MG63 (cell line): ENCODE measurements around the gene TNRC18. TPM values are rescaled to one million over a fixed set of nuclear protein-coding genes. Genes with fewer than 3 reads are reported as not detected.
A peak's percentile ranks its signal among the peaks of the same experiment; 100 is the strongest.
"Not testable (repeated sequence)": the region's sequence is repeated elsewhere in the genome, so short reads cannot be mapped to it uniquely, and the experiment has no call there.

Source experiments
- DNase-seq: peaks from one replicate; pipeline ENCODE4 v3.0.0-alpha.2; 2020
- H3K27me3 ChIP-seq: fragments of 250-450 bp; sonication (Bioruptor Pico); 2 replicates; pipeline ENCODE4 v1.5.1; 2020; ENCODE audit warnings: mild to moderate bottlenecking, moderate library complexity
- H3K36me3 ChIP-seq: fragments of 250-450 bp; sonication (Bioruptor Pico); 2 replicates; pipeline ENCODE4 v1.5.1; 2020; ENCODE audit warnings: mild to moderate bottlenecking, moderate library complexity
- H3K4me3 ChIP-seq: fragments of 250-450 bp; sonication (Bioruptor Pico); 2 replicates; pipeline ENCODE4 v1.5.1; 2020; ENCODE audit warnings: mild to moderate bottlenecking, moderate library complexity
- H3K9me3 ChIP-seq: fragments of 250-450 bp; sonication (Bioruptor Pico); 2 replicates; pipeline ENCODE4 v1.5.1; 2020; ENCODE audit warnings: mild to moderate bottlenecking, moderate library complexity
- total RNA-seq: library from RNA; depleted of rRNA; stranded (reverse); fragments of >200 nt; shearing (Covaris generic); gene quantifications from 2 replicates; pipeline ENCODE4 v1.2.3, GENCODE V29; 2014; ENCODE audit warnings: low replicate concordance; rRNA removed

TNRC18 gene, protein sequence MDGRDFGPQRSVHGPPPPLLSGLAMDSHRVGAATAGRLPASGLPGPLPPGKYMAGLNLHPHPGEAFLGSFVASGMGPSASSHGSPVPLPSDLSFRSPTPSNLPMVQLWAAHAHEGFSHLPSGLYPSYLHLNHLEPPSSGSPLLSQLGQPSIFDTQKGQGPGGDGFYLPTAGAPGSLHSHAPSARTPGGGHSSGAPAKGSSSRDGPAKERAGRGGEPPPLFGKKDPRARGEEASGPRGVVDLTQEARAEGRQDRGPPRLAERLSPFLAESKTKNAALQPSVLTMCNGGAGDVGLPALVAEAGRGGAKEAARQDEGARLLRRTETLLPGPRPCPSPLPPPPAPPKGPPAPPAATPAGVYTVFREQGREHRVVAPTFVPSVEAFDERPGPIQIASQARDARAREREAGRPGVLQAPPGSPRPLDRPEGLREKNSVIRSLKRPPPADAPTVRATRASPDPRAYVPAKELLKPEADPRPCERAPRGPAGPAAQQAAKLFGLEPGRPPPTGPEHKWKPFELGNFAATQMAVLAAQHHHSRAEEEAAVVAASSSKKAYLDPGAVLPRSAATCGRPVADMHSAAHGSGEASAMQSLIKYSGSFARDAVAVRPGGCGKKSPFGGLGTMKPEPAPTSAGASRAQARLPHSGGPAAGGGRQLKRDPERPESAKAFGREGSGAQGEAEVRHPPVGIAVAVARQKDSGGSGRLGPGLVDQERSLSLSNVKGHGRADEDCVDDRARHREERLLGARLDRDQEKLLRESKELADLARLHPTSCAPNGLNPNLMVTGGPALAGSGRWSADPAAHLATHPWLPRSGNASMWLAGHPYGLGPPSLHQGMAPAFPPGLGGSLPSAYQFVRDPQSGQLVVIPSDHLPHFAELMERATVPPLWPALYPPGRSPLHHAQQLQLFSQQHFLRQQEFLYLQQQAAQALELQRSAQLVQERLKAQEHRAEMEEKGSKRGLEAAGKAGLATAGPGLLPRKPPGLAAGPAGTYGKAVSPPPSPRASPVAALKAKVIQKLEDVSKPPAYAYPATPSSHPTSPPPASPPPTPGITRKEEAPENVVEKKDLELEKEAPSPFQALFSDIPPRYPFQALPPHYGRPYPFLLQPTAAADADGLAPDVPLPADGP (N-terminal part only)
- 17.3 and 25.0 TPM in 2 replicates for total RNA-seq

DNA sequence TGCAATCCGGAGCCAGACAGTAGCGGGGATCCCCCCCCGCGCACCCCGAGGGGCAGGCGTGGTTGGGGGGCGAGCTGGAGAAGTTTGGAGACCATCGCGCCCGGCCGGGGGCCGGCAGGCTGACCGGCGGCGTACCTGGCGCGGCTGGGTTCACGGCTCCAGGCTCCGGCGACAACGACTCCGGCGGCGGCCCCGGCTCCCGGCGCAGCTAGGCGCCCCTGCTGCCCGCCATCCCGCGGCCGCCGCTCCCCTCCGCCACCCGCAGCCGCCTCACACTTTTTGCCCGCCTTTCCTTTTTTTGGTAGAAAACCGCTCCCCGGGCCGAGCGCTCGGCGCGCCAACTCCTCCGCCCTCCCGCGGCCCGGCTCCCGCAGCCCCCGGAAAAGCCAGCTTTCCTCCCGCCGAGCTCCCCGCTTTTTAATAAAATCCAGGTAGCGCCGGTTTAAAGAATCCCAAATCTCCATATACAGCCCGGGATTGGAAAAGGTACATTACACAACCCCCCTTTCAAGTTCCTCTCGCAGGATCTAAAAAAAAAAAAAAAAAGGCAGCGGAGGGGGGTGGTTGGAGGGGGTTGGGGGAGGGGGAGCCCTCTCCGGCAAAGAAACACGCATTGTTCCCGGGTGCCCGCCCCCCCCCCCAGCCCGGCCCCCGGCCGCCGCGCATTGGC, at the start of gene TNRC18:
Gene TNRC18, minus strand, starts transcription at position 529 of the 670 bp plus-strand sequence. CDS start 2,588 bp downstream, outside the sequence.
- Histone ChIP-seq H3K4me3 (peak within 1 kb of the TSS; percentile 98), H3K36me3 (peaks cover 5% of the 10 kb centered on the region), H3K9me3 (no peaks in the 10 kb centered on the region), H3K27me3 (no peaks in the 10 kb centered on the region)
- DNase-seq, result peak; percentile 52

DNA sequence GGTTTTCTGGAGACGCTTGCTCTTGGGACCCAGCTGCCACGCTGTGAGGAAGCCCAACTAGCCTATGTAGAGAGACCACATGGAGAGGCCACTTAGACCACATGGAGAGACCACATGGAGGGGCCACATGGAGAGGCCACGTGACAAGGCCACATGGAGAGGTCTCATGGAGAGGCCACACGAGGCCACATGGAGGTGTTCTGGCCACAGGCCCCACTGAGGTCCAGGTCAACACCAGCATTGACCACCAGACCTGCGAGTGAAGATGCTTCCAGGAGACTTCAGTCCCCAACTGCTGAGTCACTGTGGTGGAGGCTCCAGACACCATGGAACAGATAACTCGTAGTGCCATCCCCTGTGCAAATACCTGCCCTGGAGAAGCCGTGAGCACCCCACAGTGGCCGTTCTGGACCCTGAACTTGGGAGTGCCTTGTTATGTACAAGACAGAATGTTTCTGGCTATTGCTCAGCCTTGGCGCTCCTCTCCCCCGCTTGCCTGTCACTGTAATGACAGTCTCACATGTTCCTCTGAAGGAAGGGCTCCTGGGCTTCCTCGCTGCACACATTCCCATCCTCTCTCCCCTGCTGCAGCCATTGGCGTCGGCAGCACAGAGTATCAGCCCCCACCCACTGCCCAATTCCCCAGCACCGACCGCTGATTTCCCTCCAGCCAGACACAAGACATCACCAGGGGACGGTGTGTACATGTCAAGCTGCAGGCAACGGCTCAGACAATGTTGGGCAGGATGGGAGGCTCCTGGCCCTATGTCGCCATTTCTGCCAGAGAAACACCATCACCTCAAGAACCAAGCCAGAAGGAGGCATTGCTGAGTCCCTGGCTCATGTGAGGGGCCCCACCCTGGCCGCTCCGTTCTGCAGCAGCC, 49.0 kb upstream of the TNRC18 start:
- Histone ChIP-seq H3K36me3 (no peaks in the 10 kb centered on the region), H3K9me3 (no peaks in the 10 kb centered on the region), H3K27me3 (no peaks in the 10 kb centered on the region), H3K4me3 (no peak overlapping the region)
- DNase-seq, result no peak

DNA sequence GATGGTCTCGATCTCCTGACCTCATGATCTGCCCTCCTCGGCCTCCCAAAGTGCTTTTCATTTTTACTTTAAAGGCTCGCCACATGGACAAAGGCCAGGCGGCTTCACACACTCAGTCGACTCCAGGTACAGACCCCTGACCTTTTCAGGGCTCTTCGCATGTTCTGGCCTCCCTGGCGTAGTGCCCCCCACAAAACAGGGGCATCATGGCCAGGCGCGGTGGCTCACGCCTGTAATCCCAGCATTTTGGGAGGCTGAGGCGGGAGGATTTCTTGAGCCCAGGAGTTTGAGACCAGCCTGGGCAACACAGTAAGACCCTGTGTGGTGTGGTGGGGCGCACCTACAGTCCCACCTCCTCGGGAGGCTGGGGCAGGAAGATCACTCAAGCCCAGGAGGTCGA, 48.0 kb upstream of the TNRC18 start:
- not testable (repeated sequence) for H3K9me3 ChIP-seq, DNase-seq, H3K4me3 ChIP-seq, H3K36me3 ChIP-seq, H3K27me3 ChIP-seq

DNA sequence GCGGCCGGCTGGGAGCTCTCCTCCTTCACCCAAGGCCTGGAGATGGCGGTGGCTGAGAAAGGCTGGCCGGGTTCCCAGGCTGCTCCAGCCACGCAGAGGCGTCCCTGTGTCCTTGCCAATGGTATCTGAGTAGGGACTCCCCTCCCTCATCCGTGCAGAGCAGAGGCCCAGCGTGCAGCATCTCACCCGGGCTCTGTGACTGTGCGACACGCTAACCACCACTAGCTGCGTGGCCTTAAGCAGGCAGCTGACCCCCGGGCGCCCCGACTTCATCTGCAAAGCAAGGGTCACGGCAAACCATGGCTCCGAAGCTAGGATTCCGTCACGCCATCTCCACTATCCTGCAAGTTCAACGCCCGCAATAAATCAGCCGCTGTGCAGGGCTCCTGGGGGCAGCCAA, 47.2 kb upstream of the TNRC18 start:
- no peaks in the 10 kb centered on the region for H3K9me3 ChIP-seq
- no peak for DNase-seq
- no peaks in the 10 kb centered on the region for H3K27me3 ChIP-seq
- H3K4me3 ChIP-seq, result no peak overlapping the region
- H3K36me3 ChIP-seq, result no peaks in the 10 kb centered on the region

DNA sequence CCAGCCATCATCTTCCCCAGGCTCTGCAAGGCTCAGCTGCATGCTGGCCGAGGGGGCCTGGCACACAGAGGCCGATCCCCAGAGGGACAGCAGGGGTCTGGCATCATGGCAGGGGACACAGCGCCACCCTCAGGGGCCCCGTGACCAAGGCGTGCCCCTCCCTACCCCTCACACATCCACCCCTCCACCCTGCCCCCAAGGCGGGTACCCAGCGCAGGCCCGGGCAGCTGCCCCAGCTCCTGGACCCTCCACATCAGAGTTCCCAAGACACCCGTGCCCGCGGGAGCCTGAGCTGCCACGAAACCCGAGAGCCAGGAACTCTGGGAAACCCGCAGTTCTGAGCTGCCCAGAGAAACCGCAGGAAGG, 46.5 kb upstream of the TNRC18 start:
- Histone ChIP-seq H3K36me3 (no peaks in the 10 kb centered on the region), H3K9me3 (no peaks in the 10 kb centered on the region), H3K4me3 (no peak overlapping the region), H3K27me3 (no peaks in the 10 kb centered on the region)
- no peak for DNase-seq

DNA sequence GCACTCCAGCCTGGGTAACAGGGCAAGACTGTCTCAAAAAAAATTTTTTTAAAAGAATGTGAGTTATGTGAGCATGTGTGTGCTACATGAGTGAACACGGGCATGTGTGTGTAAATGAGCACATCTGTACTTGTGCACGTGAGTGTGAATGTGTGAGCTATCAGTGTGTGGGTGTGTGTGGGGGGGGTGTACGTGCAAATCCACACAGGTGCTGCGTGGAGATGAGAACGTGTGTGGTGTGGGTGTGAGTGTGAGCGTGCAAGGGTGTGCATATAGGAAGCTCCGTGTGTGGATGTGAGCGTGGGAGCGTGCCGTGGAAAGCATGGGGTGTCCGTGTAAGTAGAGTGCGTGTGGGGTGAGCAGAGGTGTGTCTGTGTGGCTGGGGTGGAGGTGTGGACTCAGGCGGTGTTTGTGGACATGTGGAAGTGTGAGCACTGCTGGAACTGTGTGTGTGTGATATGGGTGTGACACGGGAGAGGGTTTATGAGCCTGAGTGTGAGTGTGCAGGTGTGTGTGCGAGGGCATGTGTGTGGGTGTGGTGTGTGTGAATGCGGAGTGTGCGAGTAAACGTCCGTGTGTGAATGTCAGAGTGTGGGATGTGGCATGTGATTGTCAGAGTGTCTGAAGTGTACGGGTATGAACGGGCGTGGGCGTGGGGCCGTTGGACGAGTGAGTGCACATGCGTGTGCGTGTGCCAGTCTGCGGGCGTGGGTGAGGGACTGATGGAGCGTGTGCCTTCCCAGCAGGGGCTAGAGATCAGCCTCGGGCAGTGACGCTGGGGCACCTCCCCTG, 45.9 kb upstream of the TNRC18 start:
- DNase-seq, result no peak
- Histone ChIP-seq H3K27me3 (no peaks in the 10 kb centered on the region), H3K9me3 (no peaks in the 10 kb centered on the region), H3K4me3 (no peak overlapping the region), H3K36me3 (no peaks in the 10 kb centered on the region)

DNA sequence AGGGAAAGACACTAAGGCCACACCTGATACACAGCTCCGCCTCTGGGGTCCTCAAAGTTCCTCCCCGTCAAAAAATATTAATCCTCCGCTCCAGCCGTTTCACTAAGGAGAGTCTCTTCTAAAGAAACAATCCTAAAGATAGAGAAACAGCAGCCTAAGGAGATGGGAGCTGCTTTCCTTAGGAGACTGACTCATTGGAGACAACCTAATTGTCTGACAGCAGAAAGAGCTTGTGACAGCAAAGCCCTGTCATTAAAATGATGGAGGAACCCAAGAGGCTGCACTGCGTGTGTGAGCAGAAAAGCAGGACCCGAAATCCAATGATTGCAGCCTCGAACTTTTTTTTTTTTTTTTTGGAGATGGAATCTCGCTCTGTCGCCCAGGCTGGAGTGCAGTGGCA, 44.0 kb upstream of the TNRC18 start:
- H3K36me3 ChIP-seq, result no peaks in the 10 kb centered on the region
- no peak overlapping the region for H3K4me3 ChIP-seq
- no peak for DNase-seq
- no peaks in the 10 kb centered on the region for H3K27me3 ChIP-seq
- H3K9me3 ChIP-seq, result no peaks in the 10 kb centered on the region

DNA sequence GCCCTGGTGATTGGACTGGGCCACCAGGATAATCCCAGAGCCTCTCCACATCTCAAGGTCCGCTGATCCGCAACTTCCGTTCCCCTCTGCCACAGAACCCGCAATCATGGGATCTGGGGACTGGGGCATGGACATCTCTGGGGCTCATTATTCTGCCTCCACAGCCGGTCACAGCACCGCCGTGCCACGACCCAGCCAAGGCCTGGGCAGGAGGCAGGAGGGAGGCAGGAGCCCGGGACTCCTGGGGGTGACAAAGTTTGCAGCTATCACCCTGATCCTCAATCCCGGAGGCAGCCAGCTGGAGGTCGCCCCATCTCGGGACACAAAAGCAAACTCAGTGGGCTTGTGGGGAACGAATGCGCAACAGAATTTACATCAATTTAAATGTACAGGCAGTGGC, 42.9 kb upstream of the TNRC18 start:
- H3K9me3 ChIP-seq, result no peaks in the 10 kb centered on the region
- no peaks in the 10 kb centered on the region for H3K27me3 ChIP-seq
- no peak for DNase-seq
- H3K4me3 ChIP-seq, result no peak overlapping the region
- H3K36me3 ChIP-seq, result no peaks in the 10 kb centered on the region

DNA sequence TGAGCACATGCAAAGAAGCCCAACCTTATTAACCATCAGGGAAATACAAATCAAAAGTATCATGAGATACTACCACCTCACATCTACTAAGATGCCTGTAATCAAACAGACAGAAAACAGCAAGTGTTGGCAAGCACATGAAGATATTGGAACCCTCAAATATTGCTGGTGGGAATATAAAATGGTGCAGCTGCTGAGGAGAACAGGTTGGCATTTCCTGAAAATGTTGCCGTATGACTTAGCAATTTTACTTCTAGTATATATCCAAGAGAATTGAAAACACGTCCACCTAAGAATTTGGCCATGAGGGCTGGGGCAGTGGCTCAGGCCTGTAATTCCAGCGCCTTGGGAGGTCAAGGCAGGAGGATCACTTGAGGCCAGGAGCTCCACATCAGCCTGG, 39.4 kb upstream of the TNRC18 start:
- H3K36me3 ChIP-seq, result no peaks in the 10 kb centered on the region
- H3K4me3 ChIP-seq, result no peak overlapping the region
- no peaks in the 10 kb centered on the region for H3K9me3 ChIP-seq
- no peak for DNase-seq
- no peaks in the 10 kb centered on the region for H3K27me3 ChIP-seq

DNA sequence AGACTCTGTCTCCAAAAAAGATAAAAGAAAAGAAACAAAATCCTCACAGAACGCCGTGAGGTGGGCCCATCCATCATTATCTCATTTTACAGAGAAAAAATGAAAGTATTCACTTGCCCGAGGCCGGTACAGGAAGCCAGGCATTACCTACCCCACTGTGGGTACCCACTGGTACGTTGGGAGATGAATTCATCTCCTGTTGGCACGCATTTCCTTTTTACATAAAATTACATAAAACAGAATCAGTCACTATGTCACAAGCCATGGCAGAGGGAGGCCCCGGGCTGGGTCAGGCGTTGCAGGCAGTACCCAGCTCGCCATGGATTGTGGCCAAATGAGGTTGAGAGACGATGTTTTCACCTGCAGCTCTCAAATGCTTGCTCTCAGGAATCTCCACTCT, 38.6 kb upstream of the TNRC18 start:
- Histone ChIP-seq H3K36me3 (no peaks in the 10 kb centered on the region), H3K4me3 (no peak overlapping the region), H3K9me3 (no peaks in the 10 kb centered on the region), H3K27me3 (no peaks in the 10 kb centered on the region)
- DNase-seq, result no peak

DNA sequence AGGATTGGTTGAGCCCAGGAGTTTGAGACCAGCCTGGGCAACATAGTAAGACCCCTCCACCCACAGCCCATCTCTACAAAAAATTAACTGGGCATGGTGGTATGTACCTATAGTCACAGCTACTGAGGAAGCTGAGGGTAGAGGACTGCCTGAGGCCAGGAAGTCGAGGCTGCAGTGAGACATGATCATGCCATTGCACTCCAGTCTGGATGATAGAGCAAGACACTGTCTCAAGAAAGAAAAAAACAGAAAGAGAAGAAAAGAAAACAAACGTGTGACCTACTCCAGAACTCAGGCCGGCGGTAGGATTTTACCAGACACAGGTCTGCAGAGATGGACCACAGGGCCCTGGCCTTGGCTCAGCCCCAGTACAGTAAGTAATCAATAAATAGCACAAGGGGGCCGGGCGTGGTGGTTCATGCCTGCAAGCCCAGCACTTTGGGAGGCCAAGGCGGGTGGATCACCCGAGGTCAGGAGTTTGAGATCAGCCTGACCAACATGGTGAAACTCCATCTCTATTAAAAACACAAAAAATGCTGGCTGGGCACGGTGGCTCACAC, 35.4 kb upstream of the TNRC18 start:
- no peak for DNase-seq
- H3K9me3 ChIP-seq, result no peaks in the 10 kb centered on the region
- H3K4me3 ChIP-seq, result no peak overlapping the region
- H3K27me3 ChIP-seq, result no peaks in the 10 kb centered on the region
- H3K36me3 ChIP-seq, result no peaks in the 10 kb centered on the region

DNA sequence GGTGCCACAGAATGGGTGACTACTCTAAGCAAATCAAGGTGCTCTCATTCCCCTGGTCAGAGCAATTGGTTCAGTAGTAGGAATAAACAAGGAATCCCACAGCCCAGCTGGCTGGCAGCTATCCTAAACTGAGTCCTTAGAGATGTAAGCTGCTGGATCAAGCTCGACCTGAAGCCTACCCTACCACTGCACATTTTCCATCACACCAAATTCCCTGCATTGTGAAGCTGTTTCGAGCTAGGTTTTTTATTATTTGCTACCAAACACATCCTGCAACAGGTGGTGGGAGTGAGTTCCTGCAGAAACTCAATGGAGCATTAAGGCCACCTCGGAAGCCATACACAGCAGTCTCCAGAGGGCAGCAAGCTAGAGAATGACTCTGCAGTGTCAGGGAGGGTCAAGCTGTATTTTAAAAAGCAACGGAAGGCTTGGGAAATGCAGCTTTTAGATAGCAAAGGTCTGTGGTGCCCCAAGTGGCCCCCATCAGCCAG, 33.7 kb upstream of the TNRC18 start:
- no peak overlapping the region for H3K4me3 ChIP-seq
- no peaks in the 10 kb centered on the region for H3K36me3 ChIP-seq
- no peaks in the 10 kb centered on the region for H3K9me3 ChIP-seq
- no peaks in the 10 kb centered on the region for H3K27me3 ChIP-seq
- DNase-seq, result no peak

DNA sequence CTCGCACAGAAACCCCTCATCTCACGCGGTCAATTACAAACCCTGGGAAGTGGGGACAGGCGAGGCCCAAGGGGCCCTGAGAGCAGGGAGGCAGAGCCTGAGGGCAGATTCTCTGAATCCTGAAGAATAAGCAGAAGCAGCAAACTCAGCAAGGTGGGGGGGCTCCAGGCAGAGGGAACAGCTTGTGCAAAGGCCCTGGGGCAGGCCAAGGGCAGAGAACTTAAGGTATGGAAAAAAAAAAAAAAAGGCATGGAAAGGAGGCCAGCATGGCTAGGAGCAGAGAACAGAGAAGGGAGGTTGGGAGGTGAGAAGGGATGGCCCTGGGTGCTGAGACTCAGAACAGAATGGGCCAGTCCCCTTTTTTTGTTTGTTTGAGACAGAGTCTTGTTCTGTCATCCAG, 32.8 kb upstream of the TNRC18 start:
- no peak overlapping the region for H3K4me3 ChIP-seq
- H3K27me3 ChIP-seq, result no peaks in the 10 kb centered on the region
- no peak for DNase-seq
- H3K36me3 ChIP-seq, result no peaks in the 10 kb centered on the region
- H3K9me3 ChIP-seq, result no peaks in the 10 kb centered on the region

DNA sequence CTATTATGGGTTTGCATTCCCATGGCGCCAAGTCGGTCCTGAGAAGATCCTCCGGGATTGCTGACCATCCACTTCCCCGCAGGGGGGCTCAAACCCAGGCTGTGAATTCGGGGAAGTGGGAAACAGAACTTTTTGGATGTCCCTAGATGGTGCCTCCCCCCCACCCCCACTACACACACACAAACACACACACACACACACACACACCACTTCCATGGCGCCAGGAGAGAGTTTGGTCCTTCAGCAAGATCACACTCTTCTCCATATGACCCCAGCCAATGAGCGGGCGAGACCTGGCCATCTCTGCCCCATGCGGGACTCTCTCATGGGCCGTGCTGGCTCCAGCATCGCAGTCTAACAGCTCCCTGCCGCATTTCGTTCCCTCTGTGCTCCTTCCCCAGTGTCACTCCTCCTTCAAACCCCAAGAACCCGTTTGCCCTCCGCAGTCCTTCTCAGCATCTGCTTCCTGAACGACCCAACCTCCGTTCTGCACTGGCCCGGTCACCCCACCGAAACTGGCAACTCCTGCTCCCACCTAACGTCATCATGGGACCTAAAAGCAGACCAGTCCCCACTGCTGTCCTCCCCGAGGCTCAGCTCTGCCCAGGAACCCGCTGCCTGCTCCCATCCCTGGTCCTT, 32.1 kb upstream of the TNRC18 start:
- Histone ChIP-seq H3K36me3 (no peaks in the 10 kb centered on the region), H3K4me3 (no peak overlapping the region), H3K9me3 (no peaks in the 10 kb centered on the region), H3K27me3 (no peaks in the 10 kb centered on the region)
- DNase-seq, result no peak
